Measurements from ENCODE around the gene RPL41.

RPL41 gene

GRCh38 chr12:56127888-56128669, 11.6 kb downstream of the RPL41 start, which contains the start of gene ESYT1:
ESYT1 (plus strand) TSS chr12:56128267; CDS start chr12:56128320, 53 bp downstream.
- DNase-seq (ENCODE audit: low spot score): peak; percentile 94

- peak; percentile 52 for DNase-seq (ENCODE audit: low spot score)
Observed at GRCh38 chr12:56128670-56129205, 12.3 kb downstream of the RPL41 start.

- peak; percentile 76 for DNase-seq (ENCODE audit: low spot score)
Observed at GRCh38 chr12:56129206-56129941, 12.9 kb downstream of the RPL41 start.

- DNase-seq (ENCODE audit: low spot score): no peak
Observed at GRCh38 chr12:56129942-56130495, 13.6 kb downstream of the RPL41 start.

GRCh38 chr12:56130876-56131275, 14.4 kb downstream of the RPL41 start:
- no peak for DNase-seq (ENCODE audit: low spot score)

- DNase-seq (ENCODE audit: low spot score): no peak
Observed at GRCh38 chr12:56134897-56135296, 18.5 kb downstream of the RPL41 start.

GRCh38 chr12:56137853-56138571, 21.6 kb downstream of the RPL41 start:
- DNase-seq (ENCODE audit: low spot score): no peak

GRCh38 chr12:56141946-56142784, 25.7 kb downstream of the RPL41 start:
- no peak for DNase-seq (ENCODE audit: low spot score)

- no peak for DNase-seq (ENCODE audit: low spot score)
Observed at GRCh38 chr12:56143217-56143616, 26.8 kb downstream of the RPL41 start.

- no peak for DNase-seq (ENCODE audit: low spot score)
Observed at GRCh38 chr12:56143870-56144269, 27.4 kb downstream of the RPL41 start.

GRCh38 chr12:56145217-56145616, 28.8 kb downstream of the RPL41 start:
- DNase-seq (ENCODE audit: low spot score): no peak

GRCh38 chr12:56146492-56147460, 30.3 kb downstream of the RPL41 start:
- no peak for DNase-seq (ENCODE audit: low spot score)

GRCh38 chr12:56150563-56150962, 34.1 kb downstream of the RPL41 start:
- no peak for DNase-seq (ENCODE audit: low spot score)

GRCh38 chr12:56151672-56152131, 35.3 kb downstream of the RPL41 start:
- DNase-seq (ENCODE audit: low spot score): peak; percentile 74

GRCh38 chr12:56152132-56152755, 35.8 kb downstream of the RPL41 start, which contains the start of gene MYL6B:
MYL6B (plus strand) TSS chr12:56152587; CDS start chr12:56153919, 1,332 bp downstream.
- peak; percentile 94 for DNase-seq (ENCODE audit: low spot score)

- no peak for DNase-seq (ENCODE audit: low spot score)
Observed at GRCh38 chr12:56152756-56153677, 36.6 kb downstream of the RPL41 start.

GRCh38 chr12:56153678-56154065, 37.2 kb downstream of the RPL41 start:
- no peak for DNase-seq (ENCODE audit: low spot score)

- peak; percentile 55 for DNase-seq (ENCODE audit: low spot score)
Observed at GRCh38 chr12:56154246-56154771, 37.9 kb downstream of the RPL41 start.

Data from D341Med (cell line).